ENCODE data around the gene GLCCI1.
A peak's percentile ranks its signal among the peaks of the same experiment; 100 is the strongest.

The GLCCI1 gene

GRCh38 chr7:7968544-7969305 lies at the start of gene GLCCI1:
Gene GLCCI1, plus strand, starts transcription at chr7:7968796. Its CDS starts 555 bp downstream, at chr7:7969351.
- peak within 1 kb of the TSS; percentile 80 for H3K4me3 ChIP-seq (ENCODE audit: low read depth, low read length)
- peak; percentile 99 for DNase-seq (ENCODE audit: low read depth)
- TF ChIP-seq POLR2A (IDR thresholded peaks at IDR 0.05; ENCODE audit: extremely low read depth, insufficient read length) (peak; percentile 82), MAX (IDR thresholded peaks at IDR 0.05; ENCODE audit: low read depth, low read length) (peak; percentile 75), MYC (IDR thresholded peaks at IDR 0.05; ENCODE audit: low read depth, low read length) (peak; percentile 66)
- TF ChIP-seq, protein P1, sequence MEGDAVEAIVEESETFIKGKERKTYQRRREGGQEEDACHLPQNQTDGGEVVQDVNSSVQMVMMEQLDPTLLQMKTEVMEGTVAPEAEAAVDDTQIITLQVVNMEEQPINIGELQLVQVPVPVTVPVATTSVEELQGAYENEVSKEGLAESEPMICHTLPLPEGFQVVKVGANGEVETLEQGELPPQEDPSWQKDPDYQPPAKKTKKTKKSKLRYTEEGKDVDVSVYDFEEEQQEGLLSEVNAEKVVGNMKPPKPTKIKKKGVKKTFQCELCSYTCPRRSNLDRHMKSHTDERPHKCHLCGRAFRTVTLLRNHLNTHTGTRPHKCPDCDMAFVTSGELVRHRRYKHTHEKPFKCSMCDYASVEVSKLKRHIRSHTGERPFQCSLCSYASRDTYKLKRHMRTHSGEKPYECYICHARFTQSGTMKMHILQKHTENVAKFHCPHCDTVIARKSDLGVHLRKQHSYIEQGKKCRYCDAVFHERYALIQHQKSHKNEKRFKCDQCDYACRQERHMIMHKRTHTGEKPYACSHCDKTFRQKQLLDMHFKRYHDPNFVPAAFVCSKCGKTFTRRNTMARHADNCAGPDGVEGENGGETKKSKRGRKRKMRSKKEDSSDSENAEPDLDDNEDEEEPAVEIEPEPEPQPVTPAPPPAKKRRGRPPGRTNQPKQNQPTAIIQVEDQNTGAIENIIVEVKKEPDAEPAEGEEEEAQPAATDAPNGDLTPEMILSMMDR (IDR thresholded peaks at IDR 0.05; ENCODE audit: low read depth, low read length): no peak

- no peak overlapping the region for H3K4me3 ChIP-seq (ENCODE audit: low read depth, low read length)
- TF ChIP-seq POLR2A (IDR thresholded peaks at IDR 0.05; ENCODE audit: extremely low read depth, insufficient read length): no peak
- no peak for TF ChIP-seq MYC (IDR thresholded peaks at IDR 0.05; ENCODE audit: low read depth, low read length)
- TF ChIP-seq MAX (IDR thresholded peaks at IDR 0.05; ENCODE audit: low read depth, low read length): no peak
- TF ChIP-seq, protein P1 (IDR thresholded peaks at IDR 0.05; ENCODE audit: low read depth, low read length): no peak
- DNase-seq (ENCODE audit: low read depth): no peak
Observed at GRCh38 chr7:7919449-7919945, 49.1 kb upstream of the GLCCI1 start.

DNA sequence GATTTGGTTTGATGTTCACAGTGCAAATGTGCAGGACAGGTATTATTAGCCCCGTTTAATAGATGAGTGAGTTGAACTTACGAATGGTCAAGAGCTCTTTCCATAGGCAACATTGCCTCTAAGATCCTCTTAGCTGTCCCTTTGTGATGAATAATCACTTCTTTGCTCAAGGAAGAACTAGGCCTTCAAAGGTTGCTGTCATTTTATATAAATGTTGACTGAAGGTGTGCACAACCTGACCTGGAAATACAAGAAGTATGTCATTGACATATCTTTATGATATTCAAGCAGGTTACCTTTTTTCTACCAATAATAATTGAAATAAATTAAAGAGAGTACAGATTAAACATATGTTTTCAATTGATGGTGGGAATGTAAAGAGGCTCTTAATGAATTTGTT lies 48.5 kb upstream of the GLCCI1 start:
- DNase-seq (ENCODE audit: low read depth): no peak
- no peak overlapping the region for H3K4me3 ChIP-seq (ENCODE audit: low read depth, low read length)
- TF ChIP-seq MYC (IDR thresholded peaks at IDR 0.05; ENCODE audit: low read depth, low read length) (no peak), MAX (IDR thresholded peaks at IDR 0.05; ENCODE audit: low read depth, low read length) (no peak), POLR2A (IDR thresholded peaks at IDR 0.05; ENCODE audit: extremely low read depth, insufficient read length) (no peak)
- TF ChIP-seq, protein P1 (IDR thresholded peaks at IDR 0.05; ENCODE audit: low read depth, low read length): no peak

- DNase-seq (ENCODE audit: low read depth): no peak
- H3K4me3 ChIP-seq (ENCODE audit: low read depth, low read length): no peak overlapping the region
- TF ChIP-seq MYC (IDR thresholded peaks at IDR 0.05; ENCODE audit: low read depth, low read length) (no peak), POLR2A (IDR thresholded peaks at IDR 0.05; ENCODE audit: extremely low read depth, insufficient read length) (no peak), MAX (IDR thresholded peaks at IDR 0.05; ENCODE audit: low read depth, low read length) (no peak)
- TF ChIP-seq, protein P1 (IDR thresholded peaks at IDR 0.05; ENCODE audit: low read depth, low read length): no peak
Observed at GRCh38 chr7:7920481-7920880, 48.1 kb upstream of the GLCCI1 start.

GRCh38 chr7:7921830-7922229 lies 46.8 kb upstream of the GLCCI1 start:
- H3K4me3 ChIP-seq (ENCODE audit: low read depth, low read length): no peak overlapping the region
- no peak for DNase-seq (ENCODE audit: low read depth)
- TF ChIP-seq POLR2A (IDR thresholded peaks at IDR 0.05; ENCODE audit: extremely low read depth, insufficient read length) (no peak), MAX (IDR thresholded peaks at IDR 0.05; ENCODE audit: low read depth, low read length) (no peak), MYC (IDR thresholded peaks at IDR 0.05; ENCODE audit: low read depth, low read length) (no peak)
- TF ChIP-seq, protein P1 (IDR thresholded peaks at IDR 0.05; ENCODE audit: low read depth, low read length): no peak
